GM21526 (cell line): Measurements from ENCODE around the gene S100A2.
"Not testable (repeated sequence)": the region's sequence is repeated elsewhere in the genome, so short reads cannot be mapped to it uniquely, and the experiment has no call there.

Experiments used
- ATAC-seq: cut with Tn5 transposase; IDR thresholded peaks from one replicate; pipeline ENCODE4 v1.9.1; 2021; ENCODE audit warnings: moderate library complexity; ENCODE audit not compliant: unreplicated experiment, low FRiP score

Gene S100A2

GRCh38 chr1:153566414-153567371 lies 1.0 kb upstream of the S100A2 start:
- ATAC-seq, result no peak

GRCh38 chr1:153563991-153564390 lies 1.7 kb downstream of the S100A2 start:
- no peak for ATAC-seq

GRCh38 chr1:153563483-153563901 lies 2.2 kb downstream of the S100A2 start:
- no peak for ATAC-seq

GRCh38 chr1:153562021-153562420 lies 3.6 kb downstream of the S100A2 start:
- ATAC-seq, result not testable (repeated sequence)

GRCh38 chr1:153561466-153561985 lies 4.1 kb downstream of the S100A2 start:
- no peak for ATAC-seq

- ATAC-seq, result no peak
Measured at GRCh38 chr1:153560771-153561465, 4.7 kb downstream of the S100A2 start.

- no peak for ATAC-seq
Measured at GRCh38 chr1:153560241-153560640, 5.4 kb downstream of the S100A2 start.

GRCh38 chr1:153557877-153558276 lies 7.8 kb downstream of the S100A2 start:
- ATAC-seq, result no peak

GRCh38 chr1:153556348-153556747 lies 9.3 kb downstream of the S100A2 start:
- no peak for ATAC-seq

- no peak for ATAC-seq
Measured at GRCh38 chr1:153553830-153554541, 11.7 kb downstream of the S100A2 start.

- no peak for ATAC-seq
Measured at GRCh38 chr1:153553096-153553495, 12.5 kb downstream of the S100A2 start.

- no peak for ATAC-seq
Measured at GRCh38 chr1:153552335-153552734, 13.3 kb downstream of the S100A2 start.

GRCh38 chr1:153550827-153551500 lies 14.7 kb downstream of the S100A2 start:
- no peak for ATAC-seq

- ATAC-seq, result no peak
Measured at GRCh38 chr1:153550398-153550758, 15.3 kb downstream of the S100A2 start.

GRCh38 chr1:153549741-153550397 lies 15.8 kb downstream of the S100A2 start:
- no peak for ATAC-seq

- ATAC-seq, result no peak
Measured at GRCh38 chr1:153548722-153549688, 16.6 kb downstream of the S100A2 start, which contains the start of gene S100A3. S100A3 (minus strand) TSS chr1:153549258; CDS start chr1:153548485, 773 bp downstream.

GRCh38 chr1:153547560-153548551 lies 17.8 kb downstream of the S100A2 start:
- no peak for ATAC-seq
